Vagina (tissue), 2 donors: ENCODE data around the gene FOXO6. TPM values are rescaled to one million over a fixed set of nuclear protein-coding genes. Genes with fewer than 3 reads are reported as not detected.

Experiments
- DNase-seq, 2 donors: peaks; one replicate each; pipeline ENCODE4 v3.0.0-alpha.2; 2017; ENCODE audit errors: extremely low spot score in 2 of 2
- H3K27ac ChIP-seq: fragments of 200-600 bp; sonication (generic); one replicate; pipeline ENCODE4 v1.5.1; 2019
- H3K27me3 ChIP-seq: fragments of 200-600 bp; sonication (generic); one replicate; pipeline ENCODE4 v1.5.1; 2019
- H3K36me3 ChIP-seq, 2 donors: fragments of 200-600 bp; sonication (generic); one replicate each; pipeline ENCODE4 v1.5.1; 2017 to 2019
- H3K4me1 ChIP-seq: fragments of 200-600 bp; sonication (generic); one replicate; pipeline ENCODE4 v1.5.1; 2019
- H3K4me3 ChIP-seq, 2 donors: fragments of 200-600 bp; sonication (generic); 1 replicate in 1 of 2; 2 replicates in 1 of 2; pipeline ENCODE4 v1.5.1; 2016 to 2019
- H3K9me3 ChIP-seq: fragments of 200-600 bp; sonication (generic); one replicate; pipeline ENCODE4 v1.5.1; 2019
- POLR2A ChIP-seq, 2 donors: fragments of 450-650 bp; IDR thresholded peaks; one replicate each; pipeline ENCODE4 v1.6.1; 2017; ENCODE audit warnings: antibody characterized with exemption in 2 of 2, mild to moderate bottlenecking in 2 of 2, moderate library complexity in 2 of 2
- POLR2AphosphoS5 ChIP-seq, 2 donors: sonication (generic); formaldehyde crosslinking; IDR thresholded peaks; one replicate each; pipeline ENCODE4 v1.9.0; 2017; ENCODE audit warnings: antibody characterized with exemption in 2 of 2, mild to moderate bottlenecking in 2 of 2, low read depth in 1 of 2; ENCODE audit not compliant: insufficient read depth in 1 of 2
- intact Hi-C: fragments of 100-400 bp; cut with DNase I; formaldehyde crosslinking; loops from one replicate; pipeline ENCODE4 v1.15.1; 2023
- total RNA-seq: library from RNA; depleted of rRNA; stranded (reverse); fragments of >200 nt; gene quantifications from one replicate; pipeline ENCODE4 v1.2.3, GENCODE V29; 2016
- TF ChIP-seq, protein P1 (sequence below), 3 experiments: fragments of 450-650 bp in 2 of 3; fragments of 200-600 bp in 1 of 3; sonication (generic) in 1 of 3; IDR thresholded peaks; one replicate each; pipeline ENCODE4 v1.5.1; 2017 to 2019; ENCODE audit warnings: antibody characterized with exemption in 3 of 3, mild to moderate bottlenecking in 2 of 3, moderate library complexity in 2 of 3

The FOXO6 gene
- total RNA-seq, 1 donor from 2014 or later, result 1.7 TPM

DNA sequence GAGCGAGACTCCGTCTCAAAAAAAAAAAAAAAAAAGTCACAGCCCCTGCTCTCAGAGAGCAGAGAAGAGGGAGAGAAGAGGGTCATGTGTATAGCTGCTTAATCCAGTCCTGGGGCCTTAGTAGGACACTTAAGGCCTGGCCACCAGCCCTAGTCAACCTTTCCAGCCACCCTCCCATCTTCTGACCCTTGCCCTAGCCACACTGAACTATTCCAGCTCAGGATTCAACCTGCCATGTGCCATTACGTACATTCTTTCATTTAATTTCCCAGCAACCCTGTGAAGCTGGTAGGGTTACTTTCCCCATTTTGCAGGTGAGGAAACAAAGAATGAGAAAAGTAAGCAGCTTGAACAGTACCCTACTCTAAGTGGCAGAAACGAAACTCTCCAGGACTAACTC is 9.0 kb downstream of the FOXO6 start:
- Histone ChIP-seq H3K4me1 (peaks cover 34% of the 10 kb centered on the region), H3K4me3 (no peak overlapping the region), H3K9me3 (no peaks in the 10 kb centered on the region), H3K27ac (no peak overlapping the region), H3K36me3 (no peaks in the 10 kb centered on the region), H3K27me3 (no peaks in the 10 kb centered on the region)
- no peak for DNase-seq
- TF ChIP-seq, protein P1, sequence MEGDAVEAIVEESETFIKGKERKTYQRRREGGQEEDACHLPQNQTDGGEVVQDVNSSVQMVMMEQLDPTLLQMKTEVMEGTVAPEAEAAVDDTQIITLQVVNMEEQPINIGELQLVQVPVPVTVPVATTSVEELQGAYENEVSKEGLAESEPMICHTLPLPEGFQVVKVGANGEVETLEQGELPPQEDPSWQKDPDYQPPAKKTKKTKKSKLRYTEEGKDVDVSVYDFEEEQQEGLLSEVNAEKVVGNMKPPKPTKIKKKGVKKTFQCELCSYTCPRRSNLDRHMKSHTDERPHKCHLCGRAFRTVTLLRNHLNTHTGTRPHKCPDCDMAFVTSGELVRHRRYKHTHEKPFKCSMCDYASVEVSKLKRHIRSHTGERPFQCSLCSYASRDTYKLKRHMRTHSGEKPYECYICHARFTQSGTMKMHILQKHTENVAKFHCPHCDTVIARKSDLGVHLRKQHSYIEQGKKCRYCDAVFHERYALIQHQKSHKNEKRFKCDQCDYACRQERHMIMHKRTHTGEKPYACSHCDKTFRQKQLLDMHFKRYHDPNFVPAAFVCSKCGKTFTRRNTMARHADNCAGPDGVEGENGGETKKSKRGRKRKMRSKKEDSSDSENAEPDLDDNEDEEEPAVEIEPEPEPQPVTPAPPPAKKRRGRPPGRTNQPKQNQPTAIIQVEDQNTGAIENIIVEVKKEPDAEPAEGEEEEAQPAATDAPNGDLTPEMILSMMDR (IDR thresholded peaks at IDR 0.05), result no peak
- no peak for TF ChIP-seq POLR2AphosphoS5 (IDR thresholded peaks at IDR 0.05; ENCODE audit: insufficient read depth in 1 of 2, low read depth in 1 of 2)
- TF ChIP-seq POLR2A (IDR thresholded peaks at IDR 0.05), result no peak
- intact Hi-C loops, result no loop called here

DNA sequence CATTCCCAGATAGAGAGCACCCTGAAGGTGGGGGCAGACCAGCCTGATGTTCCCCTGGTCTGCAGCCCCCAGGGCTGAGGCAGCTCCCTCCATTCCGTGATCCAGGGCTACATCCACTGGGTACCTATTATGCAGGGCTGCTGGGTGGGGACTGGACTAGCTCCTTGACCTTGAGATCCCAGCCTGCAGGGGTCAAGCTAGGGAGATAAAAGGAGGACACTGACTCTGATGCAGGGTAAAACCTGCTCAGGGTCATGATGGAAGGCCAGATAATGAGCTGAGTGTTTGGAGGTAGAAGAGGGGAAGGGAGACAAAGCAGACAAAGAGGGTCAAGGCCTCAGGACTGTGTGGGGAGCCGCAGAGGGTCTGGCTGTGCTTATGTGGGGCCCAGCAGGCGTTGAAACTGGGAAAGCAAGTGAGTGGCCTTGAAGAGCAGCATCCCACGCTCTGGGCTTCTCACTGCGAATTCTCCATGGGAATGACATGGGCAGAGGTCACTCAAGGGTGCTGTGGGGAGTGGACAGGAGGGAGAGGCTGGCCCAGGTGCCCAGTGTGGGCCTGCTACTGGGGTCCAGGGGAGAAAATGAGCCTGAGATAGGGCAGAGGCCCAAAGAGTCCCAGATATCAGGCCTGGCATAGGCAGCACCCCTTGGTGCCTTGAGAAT is 9.7 kb downstream of the FOXO6 start:
- H3K4me3 ChIP-seq, result no peak overlapping the region
- intact Hi-C loops, result no loop called here
- TF ChIP-seq POLR2AphosphoS5 (IDR thresholded peaks at IDR 0.05; ENCODE audit: insufficient read depth in 1 of 2, low read depth in 1 of 2) (no peak), POLR2A (IDR thresholded peaks at IDR 0.05) (no peak)
- TF ChIP-seq, protein P1 (IDR thresholded peaks at IDR 0.05), result no peak

DNA sequence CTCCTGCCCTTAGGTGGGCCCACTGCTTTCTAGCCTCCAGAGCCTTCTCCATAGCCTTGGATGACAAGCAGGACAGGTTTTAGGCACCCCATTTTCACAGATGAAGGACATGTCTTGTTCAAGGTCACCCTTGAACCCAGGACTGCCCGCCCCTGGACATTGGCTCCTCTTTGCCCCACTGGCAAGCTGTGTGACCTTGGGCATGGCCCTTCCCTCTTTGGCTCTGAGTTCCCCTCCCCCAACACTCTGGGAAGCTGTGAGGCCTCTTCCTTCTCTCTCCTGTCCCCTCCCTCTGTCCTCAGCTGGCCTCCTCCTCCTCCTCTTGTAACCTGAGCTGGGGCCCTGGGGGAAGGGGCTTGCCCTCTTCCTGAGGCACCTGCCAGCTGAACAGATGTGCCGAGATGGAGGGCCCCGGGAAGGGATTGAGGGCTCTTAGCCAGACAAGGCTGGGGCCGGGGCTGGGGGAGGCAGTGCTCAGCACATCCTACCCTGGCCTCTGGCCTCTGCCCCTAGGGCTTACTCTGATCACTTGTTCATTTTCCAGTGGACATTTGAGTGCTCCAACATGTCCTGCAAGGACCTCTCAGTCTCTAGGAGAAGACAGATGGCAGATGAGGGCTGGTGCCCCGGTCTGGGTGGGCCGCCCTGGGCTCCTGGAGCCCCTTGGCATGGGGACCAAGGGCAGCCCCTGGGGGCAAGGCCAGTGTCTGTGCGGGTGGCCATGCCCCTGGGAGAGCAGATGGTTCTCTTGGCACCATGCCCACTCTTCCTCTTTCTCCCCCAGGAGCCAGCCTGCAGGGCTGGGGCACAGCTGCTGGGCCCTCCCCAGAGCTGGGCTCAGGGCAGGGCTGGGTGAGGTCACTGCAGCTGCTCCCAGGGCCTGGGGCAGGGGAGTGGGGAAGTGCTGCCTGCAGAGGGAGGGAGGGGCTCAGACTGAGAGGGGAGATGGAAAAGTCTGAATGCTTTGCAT is 10.7 kb downstream of the FOXO6 start:
- no peak overlapping the region for H3K4me3 ChIP-seq
- no peaks in the 10 kb centered on the region for H3K36me3 ChIP-seq
- no peak overlapping the region for H3K27ac ChIP-seq
- intact Hi-C loops, result no loop called here
- peaks cover 17% of the 10 kb centered on the region for H3K4me1 ChIP-seq
- H3K9me3 ChIP-seq, result no peaks in the 10 kb centered on the region
- no peaks in the 10 kb centered on the region for H3K27me3 ChIP-seq
- TF ChIP-seq POLR2AphosphoS5 (IDR thresholded peaks at IDR 0.05; ENCODE audit: insufficient read depth in 1 of 2, low read depth in 1 of 2) (no peak), POLR2A (IDR thresholded peaks at IDR 0.05) (no peak)
- TF ChIP-seq, protein P1 (IDR thresholded peaks at IDR 0.05), result no peak
- DNase-seq, result no peak

More for the DNA sequence above, 9.7 kb downstream of the FOXO6 start:
- no peak for DNase-seq
- Histone ChIP-seq H3K27me3 (no peaks in the 10 kb centered on the region), H3K9me3 (no peaks in the 10 kb centered on the region), H3K27ac (no peak overlapping the region), H3K4me1 (peaks cover 27% of the 10 kb centered on the region), H3K36me3 (no peaks in the 10 kb centered on the region)

DNA sequence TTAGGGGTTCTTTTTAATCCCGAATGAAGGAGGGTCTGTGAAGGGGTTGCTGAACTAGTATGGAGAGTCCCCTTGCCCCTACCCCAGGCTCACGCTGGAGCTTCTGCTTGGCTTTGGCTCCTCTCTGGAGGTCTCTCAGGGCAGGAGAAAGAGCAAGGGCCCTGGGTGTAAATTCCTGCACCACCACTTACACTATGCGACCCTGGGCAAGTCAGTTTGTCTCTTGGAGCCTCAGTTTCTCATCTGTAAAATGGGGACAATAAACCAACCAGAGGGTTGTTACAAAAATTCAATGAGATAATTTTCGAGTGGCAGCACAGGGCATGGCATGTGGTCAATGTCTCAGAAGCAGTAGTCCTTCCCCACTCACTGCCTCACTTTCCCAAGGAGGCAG is 11.4 kb downstream of the FOXO6 start:
- H3K4me3 ChIP-seq, result no peak overlapping the region
- intact Hi-C loops, result no loop called here
- no peaks in the 10 kb centered on the region for H3K9me3 ChIP-seq
- no peak overlapping the region for H3K27ac ChIP-seq
- H3K36me3 ChIP-seq, result no peaks in the 10 kb centered on the region
- peaks cover 14% of the 10 kb centered on the region for H3K4me1 ChIP-seq
- H3K27me3 ChIP-seq, result no peaks in the 10 kb centered on the region
- TF ChIP-seq, protein P1 (IDR thresholded peaks at IDR 0.05), result no peak
- no peak for TF ChIP-seq POLR2AphosphoS5 (IDR thresholded peaks at IDR 0.05; ENCODE audit: insufficient read depth in 1 of 2, low read depth in 1 of 2)
- DNase-seq, result no peak
